Breast epithelium (tissue), 4 donors: ENCODE data around the gene PRR14L. TPM values are rescaled to one million over a fixed set of nuclear protein-coding genes. Genes with fewer than 3 reads are reported as not detected.
A peak's percentile ranks its signal among the peaks of the same experiment; 100 is the strongest.

Experiments used
- DNase-seq, 2 donors: peaks; one replicate each; pipeline ENCODE4 v3.0.0-alpha.2; 2019; ENCODE audit warnings: low spot score in 2 of 2
- H3K27ac ChIP-seq, 2 donors: fragments of 200-600 bp; sonication (generic) in 1 of 2; one replicate each; pipeline ENCODE4 v1.5.1; 2016 to 2019; ENCODE audit warnings: mild to moderate bottlenecking in 1 of 2
- H3K27me3 ChIP-seq, 2 donors: fragments of 200-600 bp; sonication (generic) in 1 of 2; one replicate each; pipeline versions ENCODE4 v1.5.1 to v1.6.0; 2017 to 2019; ENCODE audit warnings: control low read depth in 1 of 2, mild to moderate bottlenecking in 1 of 2
- H3K36me3 ChIP-seq: fragments of 200-600 bp; one replicate; pipeline ENCODE4 v1.5.1; 2019
- H3K4me1 ChIP-seq, 2 donors: fragments of 200-600 bp; sonication (generic); one replicate each; pipeline ENCODE4 v1.5.1; 2016 to 2019; ENCODE audit warnings: control low read depth in 1 of 2
- H3K4me3 ChIP-seq, 3 donors: fragments of 200-600 bp; sonication (generic); 1 replicate in 2 of 3; 2 replicates in 1 of 3; pipeline ENCODE4 v1.5.1; 2016 to 2019; ENCODE audit warnings: mild to moderate bottlenecking in 3 of 3, moderate library complexity in 2 of 3
- H3K9me3 ChIP-seq, 2 donors: fragments of 200-600 bp; sonication (generic) in 1 of 2; one replicate each; pipeline ENCODE4 v1.5.1; 2016 to 2019; ENCODE audit warnings: control low read depth in 1 of 2
- CTCF ChIP-seq, 3 donors: fragments of 450-650 bp; IDR thresholded peaks; one replicate each; pipeline ENCODE4 v1.5.1; 2016 to 2017; ENCODE audit warnings: antibody characterized with exemption in 3 of 3, mild to moderate bottlenecking in 3 of 3, moderate library complexity in 3 of 3
- POLR2A ChIP-seq: fragments of 450-650 bp; IDR thresholded peaks from one replicate; pipeline ENCODE4 v1.6.1; 2016; ENCODE audit warnings: antibody characterized with exemption, mild to moderate bottlenecking, moderate library complexity
- POLR2AphosphoS5 ChIP-seq, 3 donors: sonication (generic); formaldehyde crosslinking; IDR thresholded peaks; one replicate each; pipeline ENCODE4 v1.6.1; 2017; ENCODE audit warnings: antibody characterized with exemption in 3 of 3
- intact Hi-C: fragments of 100-400 bp; cut with DNase I; formaldehyde crosslinking; loops from one replicate; pipeline ENCODE4 v1.15.1; 2023; ENCODE audit warnings: low total_unique reads
- total RNA-seq, 3 donors: library from RNA; depleted of rRNA; stranded (reverse); fragments of >200 nt; gene quantifications; one replicate each; pipeline ENCODE4 v1.1.0, GENCODE V29; 2016

The PRR14L gene
- total RNA-seq, 3 donors from 2014 or later: 24.9 to 31.3 (median 27.5) TPM

- H3K27ac ChIP-seq: peak overlapping the region; percentile 97
- H3K4me1 ChIP-seq: peaks cover 0 to 12% of the 10 kb centered on the region in 2 donors
- H3K4me3 ChIP-seq: peak overlapping the region in 2 of 3 donors; percentile 74 to 87
- no peaks in the 10 kb centered on the region for H3K27me3 ChIP-seq
- intact Hi-C loops: no loop called here
- H3K36me3 ChIP-seq: no peaks in the 10 kb centered on the region
- TF ChIP-seq CTCF (IDR thresholded peaks at IDR 0.05) (no peak), POLR2AphosphoS5 (IDR thresholded peaks at IDR 0.05) (no peak), POLR2A (no peak)
- no peaks in the 10 kb centered on the region for H3K9me3 ChIP-seq
- no peak for DNase-seq
Measured at GRCh38 chr22:31754813-31755212, 4.9 kb upstream of the PRR14L start.

- Histone ChIP-seq H3K36me3 (no peaks in the 10 kb centered on the region), H3K27me3 (no peaks in the 10 kb centered on the region), H3K4me1 (peaks cover 0 to 12% of the 10 kb centered on the region in 2 donors), H3K27ac (peak within 1 kb of the TSS; percentile 97), H3K4me3 (peak within 1 kb of the TSS; percentile 74 to 87 (median 79)), H3K9me3 (no peaks in the 10 kb centered on the region)
- DNase-seq: peak; percentile 95 to 96
- intact Hi-C loops: no loop called here
- peak; percentile 73 for TF ChIP-seq POLR2A
- no peak for TF ChIP-seq CTCF (IDR thresholded peaks at IDR 0.05)
- peak; percentile 86 to 95 (median 93) for TF ChIP-seq POLR2AphosphoS5 (IDR thresholded peaks at IDR 0.05)
Measured at GRCh38 chr22:31753634-31754501, 3.9 kb upstream of the PRR14L start, which contains the start of gene DEPDC5. Gene DEPDC5 (plus strand): TSS chr22:31754019. CDS start chr22:31754922, 903 bp downstream.

GRCh38 chr22:31753005-31753633 is 3.2 kb upstream of the PRR14L start:
- Histone ChIP-seq H3K9me3 (no peaks in the 10 kb centered on the region), H3K27ac (peak overlapping the region; percentile 97), H3K4me1 (peaks cover 0 to 12% of the 10 kb centered on the region in 2 donors), H3K27me3 (no peaks in the 10 kb centered on the region), H3K4me3 (peak overlapping the region; percentile 74 to 87 (median 79)), H3K36me3 (no peaks in the 10 kb centered on the region)
- intact Hi-C loops: no loop called here
- peak in 1 of 2 donors; percentile 26 for DNase-seq
- TF ChIP-seq CTCF (IDR thresholded peaks at IDR 0.05) (no peak), POLR2AphosphoS5 (IDR thresholded peaks at IDR 0.05) (no peak), POLR2A (no peak)

GRCh38 chr22:31752096-31752847 is 2.3 kb upstream of the PRR14L start:
- no peaks in the 10 kb centered on the region for H3K27me3 ChIP-seq
- TF ChIP-seq CTCF (IDR thresholded peaks at IDR 0.05): no peak
- TF ChIP-seq POLR2AphosphoS5 (IDR thresholded peaks at IDR 0.05): no peak
- TF ChIP-seq POLR2A: no peak
- peaks cover 0 to 12% of the 10 kb centered on the region in 2 donors for H3K4me1 ChIP-seq
- H3K4me3 ChIP-seq: peak overlapping the region in 1 of 3 donors; percentile 87
- H3K27ac ChIP-seq: peak overlapping the region; percentile 97
- no peaks in the 10 kb centered on the region for H3K36me3 ChIP-seq
- no peak for DNase-seq
- intact Hi-C loops: no loop called here
- H3K9me3 ChIP-seq: no peaks in the 10 kb centered on the region
